Measurements from ENCODE around the gene OTOF.

- TF ChIP-seq POLR2A (IDR thresholded peaks at IDR 0.05) (no peak), POLR2AphosphoS5 (IDR thresholded peaks at IDR 0.05) (no peak)
- TF ChIP-seq, protein P1, sequence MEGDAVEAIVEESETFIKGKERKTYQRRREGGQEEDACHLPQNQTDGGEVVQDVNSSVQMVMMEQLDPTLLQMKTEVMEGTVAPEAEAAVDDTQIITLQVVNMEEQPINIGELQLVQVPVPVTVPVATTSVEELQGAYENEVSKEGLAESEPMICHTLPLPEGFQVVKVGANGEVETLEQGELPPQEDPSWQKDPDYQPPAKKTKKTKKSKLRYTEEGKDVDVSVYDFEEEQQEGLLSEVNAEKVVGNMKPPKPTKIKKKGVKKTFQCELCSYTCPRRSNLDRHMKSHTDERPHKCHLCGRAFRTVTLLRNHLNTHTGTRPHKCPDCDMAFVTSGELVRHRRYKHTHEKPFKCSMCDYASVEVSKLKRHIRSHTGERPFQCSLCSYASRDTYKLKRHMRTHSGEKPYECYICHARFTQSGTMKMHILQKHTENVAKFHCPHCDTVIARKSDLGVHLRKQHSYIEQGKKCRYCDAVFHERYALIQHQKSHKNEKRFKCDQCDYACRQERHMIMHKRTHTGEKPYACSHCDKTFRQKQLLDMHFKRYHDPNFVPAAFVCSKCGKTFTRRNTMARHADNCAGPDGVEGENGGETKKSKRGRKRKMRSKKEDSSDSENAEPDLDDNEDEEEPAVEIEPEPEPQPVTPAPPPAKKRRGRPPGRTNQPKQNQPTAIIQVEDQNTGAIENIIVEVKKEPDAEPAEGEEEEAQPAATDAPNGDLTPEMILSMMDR (IDR thresholded peaks at IDR 0.05 in 8 of 11, conservative IDR thresholded peaks at IDR 0.05 in 3 of 11), result no peak
Observed at GRCh38 chr2:26458365-26459042, 19.4 kb downstream of the OTOF start.

Data from spleen (tissue), 7 donors.